ENCODE measurements around the gene PHC2.

Gene PHC2

GRCh38 chr1:33330361-33330890 is 100.5 kb downstream of the PHC2 start:
- DNase-seq (ENCODE audit: low spot score), result no peak

DNA sequence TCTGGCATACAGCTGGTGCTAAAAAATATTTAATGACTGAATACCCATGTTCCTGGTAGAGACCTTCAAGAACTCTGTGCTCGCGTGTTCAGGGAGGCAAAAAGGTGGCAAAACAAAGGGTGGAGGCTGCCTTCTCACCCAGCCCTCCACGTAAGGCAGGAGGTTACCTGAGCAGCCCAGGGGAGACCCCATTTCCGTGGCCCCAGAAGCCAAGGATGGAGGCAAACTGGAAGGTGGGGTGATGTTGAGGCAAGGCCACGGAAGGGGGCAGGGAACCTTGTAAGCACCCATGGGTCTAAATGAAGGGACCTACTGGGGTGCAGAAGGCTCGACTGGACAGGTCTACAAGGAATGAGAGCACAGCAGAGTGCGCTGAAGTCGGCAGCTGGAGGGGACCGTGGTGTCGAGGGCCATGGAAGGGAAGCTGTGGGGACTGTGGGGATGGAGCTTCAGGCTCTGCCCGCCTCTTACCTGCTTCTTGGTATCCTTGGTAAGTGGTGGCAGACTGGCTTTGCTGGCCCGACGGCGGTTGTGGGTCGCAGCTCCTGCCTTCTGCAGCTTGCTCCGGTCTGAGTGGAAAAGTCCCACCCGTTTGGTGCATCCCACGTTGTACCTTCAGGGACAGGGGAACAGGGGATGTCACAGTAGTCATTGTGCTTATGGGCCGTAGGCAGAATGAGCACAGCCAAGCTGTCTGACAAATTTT is 101.1 kb downstream of the PHC2 start:
- no peak for DNase-seq (ENCODE audit: low spot score)

GRCh38 chr1:33328817-33329216 is 102.1 kb downstream of the PHC2 start:
- no peak for DNase-seq (ENCODE audit: low spot score)

DNA sequence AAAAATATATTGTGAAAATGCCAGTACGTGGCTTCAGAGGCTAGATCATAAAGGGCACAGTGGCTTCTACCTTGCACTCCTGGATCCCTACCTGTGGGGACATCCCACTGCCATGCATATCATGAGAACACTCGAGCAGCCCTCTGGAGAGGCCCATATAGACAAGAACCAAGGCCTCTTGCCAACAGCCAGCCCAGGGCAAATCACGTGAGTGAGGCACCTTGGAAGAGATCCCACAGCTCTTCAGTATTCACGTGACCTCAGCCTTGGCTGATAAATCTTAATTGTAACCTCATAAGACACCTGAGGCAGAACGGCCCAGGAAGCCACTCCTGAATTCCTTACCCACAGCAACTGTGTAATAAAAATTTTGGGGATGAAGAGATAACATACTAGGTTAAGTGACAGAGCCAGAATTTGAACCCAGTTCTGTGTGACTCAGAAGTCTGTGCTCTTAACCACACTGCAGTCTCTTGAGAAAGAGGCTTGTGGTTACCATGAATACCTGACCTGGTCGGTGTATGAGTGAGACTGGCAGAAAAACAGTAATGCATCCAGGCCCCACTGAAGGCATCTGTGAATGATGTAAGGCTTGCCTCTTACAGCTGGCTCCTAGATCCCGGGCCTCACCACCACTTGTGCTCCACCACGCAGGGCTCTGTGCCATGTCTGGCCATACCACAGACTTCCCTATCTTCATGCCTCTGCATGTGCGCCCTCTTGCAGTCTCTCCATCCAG is 103.1 kb downstream of the PHC2 start:
- no peak for DNase-seq (ENCODE audit: low spot score)

GRCh38 chr1:33326785-33327184 is 104.1 kb downstream of the PHC2 start:
- no peak for DNase-seq (ENCODE audit: low spot score)

DNA sequence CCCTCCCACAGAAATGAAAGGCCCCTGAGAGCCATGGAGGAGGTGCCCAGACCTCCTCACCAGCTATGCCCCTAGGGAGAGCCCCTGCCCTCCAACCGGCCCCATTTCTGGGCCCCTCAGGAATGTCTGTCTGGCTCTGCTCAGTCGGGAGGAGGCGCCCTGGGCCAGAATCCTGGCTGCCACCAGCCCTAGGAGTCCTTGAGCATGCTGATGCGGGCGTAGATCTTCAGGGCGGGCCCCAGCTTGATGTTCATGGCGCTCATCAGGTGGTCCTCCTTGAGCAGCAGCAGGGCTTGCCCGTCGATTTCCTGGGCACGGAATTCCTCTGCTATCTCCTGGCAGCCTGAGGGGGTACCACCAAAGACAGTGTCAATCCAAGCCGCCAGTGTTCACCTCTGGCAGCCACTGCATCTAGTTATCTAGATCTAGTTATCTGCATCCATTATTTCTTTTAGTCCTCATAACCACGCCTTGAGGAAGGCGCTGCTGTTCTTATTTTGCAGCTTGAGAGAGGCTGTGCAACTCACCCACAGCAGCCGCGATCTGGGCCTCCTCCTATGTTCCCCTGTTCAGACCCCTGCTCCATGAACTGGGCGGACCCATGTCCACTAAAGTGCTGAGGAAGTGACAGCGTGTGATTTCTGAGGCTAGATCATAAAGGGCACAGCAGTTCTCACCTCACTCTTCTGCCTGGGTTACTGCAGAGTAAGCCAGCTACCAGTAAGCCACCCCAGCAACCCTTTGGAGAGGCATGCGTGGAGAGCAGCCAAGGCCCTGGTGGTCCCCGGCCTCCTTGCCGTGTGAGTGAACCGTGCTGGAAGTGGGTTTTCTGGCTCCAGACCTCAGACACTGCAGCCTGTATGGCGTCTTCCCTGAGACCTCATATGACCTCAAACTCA is 106.0 kb downstream of the PHC2 start:
- no peak for DNase-seq (ENCODE audit: low spot score)

DNA sequence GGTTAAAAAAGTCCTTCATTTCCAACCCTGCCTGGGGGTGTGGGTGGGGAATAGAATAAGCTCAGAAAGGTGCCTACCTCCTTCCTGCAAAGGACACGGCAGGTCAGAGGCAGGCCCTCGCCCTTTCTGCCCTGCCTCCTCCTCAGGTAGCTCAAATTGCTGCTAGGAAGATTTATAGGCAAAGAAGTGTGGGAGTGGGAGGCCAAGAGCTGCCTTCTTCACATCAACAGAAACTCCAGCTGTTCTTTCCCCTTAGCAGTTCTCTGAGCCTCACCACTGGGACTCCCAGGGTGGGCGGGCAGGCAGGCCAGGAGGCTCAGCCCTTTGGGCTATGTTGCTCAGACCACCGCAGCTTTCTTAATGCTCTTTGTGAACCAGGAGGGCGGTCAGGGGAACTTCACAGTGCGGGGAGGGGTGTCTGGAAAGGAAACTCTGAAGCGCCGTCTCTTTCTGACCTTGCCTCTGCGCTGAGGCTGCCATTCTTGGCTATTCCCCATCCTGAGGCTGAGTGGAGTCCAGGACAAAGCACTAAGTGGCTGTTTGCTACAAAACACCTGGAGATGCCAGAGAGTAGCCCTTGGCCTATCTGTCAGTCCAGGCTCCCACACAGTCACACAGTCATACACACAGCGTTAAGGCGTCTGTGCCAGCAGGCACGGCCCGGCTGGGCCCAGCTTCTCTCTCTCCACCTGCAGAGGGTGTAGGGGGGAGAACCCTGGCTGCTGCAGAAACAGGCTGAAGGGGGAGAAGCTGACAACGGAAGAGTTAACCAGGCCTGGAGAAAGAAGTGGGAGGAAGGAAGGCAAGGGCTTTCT is 107.0 kb downstream of the PHC2 start:
- DNase-seq (ENCODE audit: low spot score), result no peak

DNA sequence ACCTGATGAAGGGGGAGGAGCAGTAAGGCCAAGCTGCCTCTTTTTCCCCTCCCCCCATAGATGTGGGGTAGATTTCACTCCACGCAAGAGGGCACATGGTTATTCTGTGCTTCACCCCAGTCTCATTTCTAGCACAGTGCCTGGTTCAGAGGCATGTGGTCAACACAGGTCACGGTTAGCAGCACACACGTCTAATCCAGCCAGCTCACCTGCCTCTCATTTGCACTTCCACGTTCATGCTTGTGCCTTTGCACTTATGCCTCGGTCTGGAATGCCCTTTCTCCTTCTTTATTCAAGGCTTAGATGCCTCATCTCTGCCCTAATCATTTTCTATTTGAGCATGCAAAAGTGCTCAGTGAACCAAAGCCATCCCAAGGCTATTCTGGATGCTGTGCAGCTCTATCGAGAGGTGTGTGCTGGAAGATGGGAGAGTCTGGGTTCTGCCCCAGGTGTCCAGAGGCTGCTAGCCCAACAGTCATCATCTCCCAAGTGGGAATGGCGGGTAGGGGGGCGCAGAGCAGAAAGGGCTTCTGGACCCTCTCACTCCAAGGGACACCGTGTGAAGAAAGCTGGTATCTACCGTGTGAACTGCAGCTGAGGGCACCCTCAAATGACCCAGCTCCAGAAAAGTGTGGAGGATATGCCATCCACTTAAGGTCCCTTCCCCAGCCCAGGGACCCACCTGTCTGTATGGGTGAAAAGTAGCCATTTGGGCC is 107.9 kb downstream of the PHC2 start:
- no peak for DNase-seq (ENCODE audit: low spot score)

DNA sequence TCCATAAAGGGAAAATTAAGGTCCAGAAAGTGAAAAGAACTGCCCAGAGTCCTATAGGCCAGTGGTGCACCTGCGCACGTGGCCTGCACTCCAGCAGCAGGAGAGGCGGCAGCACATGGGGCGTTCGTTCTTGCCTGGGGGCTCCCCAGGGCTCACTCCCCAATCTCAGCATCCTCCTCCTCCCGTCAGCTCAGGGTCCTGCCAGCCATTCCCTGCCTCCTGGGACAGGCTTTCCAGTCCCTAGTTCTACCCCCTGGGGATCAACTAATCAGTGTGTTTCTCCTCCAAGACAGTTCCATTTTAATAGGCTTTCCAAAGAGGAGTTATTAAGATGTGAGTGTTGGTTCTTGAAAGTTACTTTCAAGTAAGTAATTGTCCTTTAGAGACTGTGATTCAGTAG is 108.8 kb downstream of the PHC2 start:
- no peak for DNase-seq (ENCODE audit: low spot score)

DNA sequence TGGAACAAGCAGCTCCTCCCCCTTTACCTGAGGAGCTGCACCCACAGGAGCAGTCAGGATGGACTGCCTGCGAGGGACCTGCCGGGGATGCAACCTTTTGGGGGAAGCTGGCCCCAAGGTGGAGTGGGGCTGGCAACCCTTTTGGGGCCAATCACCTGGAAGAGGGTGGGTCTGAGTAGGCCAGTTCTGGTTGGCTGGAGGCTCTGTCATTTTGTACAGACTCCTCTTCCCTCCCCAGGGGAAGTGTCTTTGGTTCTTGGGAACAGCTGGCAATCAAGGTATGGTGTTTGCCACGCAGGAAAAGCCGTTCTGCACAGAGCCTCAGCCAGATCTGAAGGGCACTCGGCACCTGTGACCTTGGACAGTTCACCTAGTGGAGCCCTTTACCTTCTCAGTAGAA is 109.7 kb downstream of the PHC2 start:
- no peak for DNase-seq (ENCODE audit: low spot score)

DNA sequence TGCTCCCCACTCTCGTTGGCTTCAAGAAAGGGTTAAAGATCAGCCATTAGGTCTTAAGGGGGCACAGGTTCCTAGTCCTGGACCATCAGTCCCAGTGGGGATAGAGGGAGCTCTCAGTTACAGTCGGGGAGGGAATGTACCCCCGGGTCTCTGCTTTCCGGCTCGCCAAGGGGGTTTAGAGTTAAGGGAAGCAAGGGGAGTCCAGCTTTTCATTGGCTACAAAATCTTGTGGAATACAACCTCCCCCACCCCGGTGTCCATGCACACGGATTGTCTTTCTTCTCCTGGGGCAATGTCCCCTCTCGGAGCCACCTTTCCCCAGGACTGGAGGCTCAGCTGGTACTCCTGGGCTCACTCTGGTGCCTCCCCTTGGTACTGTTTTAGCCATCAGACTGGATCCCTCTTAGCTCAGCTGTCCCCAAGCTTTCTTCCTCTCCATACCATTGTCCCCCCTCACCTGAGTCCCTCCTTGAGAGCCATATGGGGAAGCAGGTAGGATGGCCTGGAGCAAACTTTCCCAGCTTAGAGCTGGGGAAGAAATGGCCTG is 110.2 kb downstream of the PHC2 start, which contains the start of gene A3GALT2:
Gene A3GALT2, minus strand, starts transcription at position 480 of the 547 bp plus-strand sequence. Its CDS starts 0 bp downstream, at position 480.
- DNase-seq (ENCODE audit: low spot score), result no peak

DNA sequence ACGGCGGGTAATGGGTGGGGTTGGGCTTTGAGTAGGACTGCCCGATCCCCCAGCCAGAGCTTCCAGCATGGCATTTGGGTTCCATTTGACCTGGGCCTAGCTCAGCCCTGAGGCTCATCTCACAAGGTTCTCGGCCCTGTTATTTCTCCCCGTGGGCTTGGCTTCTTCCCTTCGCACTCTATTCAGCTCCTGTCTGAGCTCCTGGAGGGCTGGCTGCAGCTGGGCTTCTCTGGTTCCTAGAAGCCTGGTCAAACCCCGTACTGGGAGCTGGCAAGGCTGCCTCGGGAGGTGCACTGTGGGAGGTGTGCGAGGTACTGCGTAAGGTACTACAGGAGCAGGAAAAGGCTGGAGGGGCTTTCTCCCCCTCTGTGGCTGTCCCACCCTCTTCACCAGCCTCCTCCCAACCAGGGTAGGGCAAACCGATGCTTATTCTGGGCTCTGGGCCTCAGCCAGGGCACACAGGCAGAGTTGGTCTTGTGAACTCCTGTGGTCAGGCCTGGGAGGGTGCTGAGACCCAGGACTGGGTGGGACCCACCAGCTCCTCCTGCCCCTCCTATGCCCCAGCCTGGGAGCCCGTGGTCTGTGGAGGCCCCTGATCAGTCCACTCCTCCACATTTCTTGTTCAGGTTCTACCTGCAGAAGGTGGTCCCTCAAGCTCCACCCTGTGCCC is 110.8 kb downstream of the PHC2 start:
- no peak for DNase-seq (ENCODE audit: low spot score)

DNA sequence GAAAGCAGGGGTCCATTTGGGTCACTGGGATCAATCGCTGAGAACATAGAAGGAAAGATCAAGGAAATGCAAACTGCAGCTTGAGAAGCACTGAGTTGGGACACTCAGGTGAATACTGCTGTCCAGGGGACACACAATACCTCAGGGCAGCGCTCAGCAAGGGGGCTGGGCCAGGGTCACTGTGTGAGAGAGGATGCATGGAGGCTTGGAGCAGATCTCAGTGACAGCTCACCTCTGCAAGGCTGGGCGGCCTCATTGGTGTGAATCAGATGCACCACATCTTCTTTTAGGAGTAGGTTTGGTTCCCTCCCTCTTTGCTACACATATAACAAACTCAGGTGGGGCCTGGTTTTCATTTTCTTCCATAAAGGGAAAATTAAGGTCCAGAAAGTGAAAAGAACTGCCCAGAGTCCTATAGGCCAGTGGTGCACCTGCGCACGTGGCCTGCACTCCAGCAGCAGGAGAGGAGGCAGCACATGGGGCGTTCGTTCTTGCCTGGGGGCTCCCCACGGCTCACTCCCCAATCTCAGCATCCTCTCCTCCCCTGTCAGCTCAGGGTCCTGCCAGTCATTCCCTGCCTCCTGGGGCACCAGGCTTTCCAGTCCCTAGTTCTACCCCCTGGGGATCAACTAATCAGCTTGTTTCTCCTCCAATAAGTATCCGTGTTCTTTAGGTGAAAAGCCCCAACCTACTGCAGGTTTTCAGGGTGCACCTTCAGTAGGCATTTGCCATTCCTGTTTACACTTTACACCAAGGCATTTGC is 111.5 kb downstream of the PHC2 start:
- DNase-seq (ENCODE audit: low spot score), result no peak

DNA sequence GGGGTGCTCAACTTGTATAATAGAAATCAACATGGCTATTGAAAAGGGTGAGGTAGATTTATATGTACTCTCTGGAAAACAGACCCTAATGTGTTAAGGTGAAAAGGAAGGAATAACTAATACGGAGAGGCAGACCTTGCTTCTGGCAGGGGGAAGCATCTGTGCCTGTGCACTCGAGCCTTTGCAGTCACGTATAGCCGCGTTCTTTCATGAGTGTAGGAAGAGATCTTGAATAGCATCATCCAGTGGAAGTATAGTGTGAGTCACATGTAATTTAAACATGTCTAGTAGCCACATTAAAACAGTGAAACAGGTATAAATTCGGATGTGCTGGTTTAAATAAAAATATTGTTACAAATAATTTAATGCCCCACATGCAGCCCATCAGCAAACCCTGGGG is 112.9 kb downstream of the PHC2 start:
- DNase-seq (ENCODE audit: low spot score), result no peak

DNA sequence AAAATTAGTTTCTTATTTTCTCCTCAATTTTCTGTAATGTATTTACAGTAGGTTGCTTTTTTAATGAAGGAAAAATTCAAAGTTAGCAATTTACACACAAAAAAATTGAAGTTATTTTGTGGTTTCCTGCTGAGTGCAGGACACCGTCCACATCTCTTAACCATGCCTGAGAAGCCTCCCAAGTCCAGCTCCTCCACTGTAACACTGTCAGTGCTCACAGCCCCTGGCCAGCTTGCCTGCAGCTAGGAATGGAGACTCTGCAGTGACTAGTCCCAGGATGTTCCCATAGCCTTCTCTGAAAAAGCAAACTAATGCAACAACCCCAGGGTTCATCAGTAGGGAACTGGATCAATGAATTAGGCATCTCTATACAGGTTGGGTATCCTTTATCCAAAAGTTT is 113.5 kb downstream of the PHC2 start:
- no peak for DNase-seq (ENCODE audit: low spot score)

GRCh38 chr1:33316601-33317000 is 114.3 kb downstream of the PHC2 start:
- no peak for DNase-seq (ENCODE audit: low spot score)

GRCh38 chr1:33314416-33314815 is 116.5 kb downstream of the PHC2 start:
- no peak for DNase-seq (ENCODE audit: low spot score)

- DNase-seq (ENCODE audit: low spot score), result no peak
Measured at GRCh38 chr1:33312413-33312749, 118.5 kb downstream of the PHC2 start.

- DNase-seq (ENCODE audit: low spot score), result no peak
Measured at GRCh38 chr1:33311706-33312412, 119.0 kb downstream of the PHC2 start.
